Fibroblast of lung (primary cell): Measurements from ENCODE around the gene DGLUCY. TPM values are rescaled to one million over a fixed set of nuclear protein-coding genes. Genes with fewer than 3 reads are reported as not detected.

ENCODE experiments used
- DNase-seq, 2 donors: peaks; one replicate each; pipeline versions ENCODE4 v3.0.0 to v3.0.0-alpha.2; 2010; ENCODE audit warnings: low read depth in 2 of 2
- H2AFZ ChIP-seq: 2 replicates; pipeline ENCODE4 v1.5.1; 2012; ENCODE audit warnings: low read length, control low read depth, inconsistent platforms
- H3K27ac ChIP-seq: 2 replicates; pipeline ENCODE4 v1.5.1; 2011; ENCODE audit warnings: low read length, control low read depth; ENCODE audit not compliant: insufficient read depth
- H3K27me3 ChIP-seq: 2 replicates; pipeline ENCODE4 v1.5.1; 2011; ENCODE audit warnings: mild to moderate bottlenecking, low read length; ENCODE audit not compliant: control insufficient read depth, insufficient read depth
- H3K36me3 ChIP-seq: 2 replicates; pipeline ENCODE4 v1.5.1; 2011; ENCODE audit warnings: low read length; ENCODE audit not compliant: control insufficient read depth, insufficient read depth
- H3K4me1 ChIP-seq: 2 replicates; pipeline ENCODE4 v1.5.1; 2011; ENCODE audit warnings: low read length; ENCODE audit not compliant: control insufficient read depth, insufficient read depth; ENCODE audit errors: extremely low read depth
- H3K4me2 ChIP-seq: 2 replicates; pipeline ENCODE4 v1.5.1; 2011; ENCODE audit warnings: low read length, control low read depth; ENCODE audit not compliant: insufficient read depth; ENCODE audit errors: extremely low read depth
- H3K4me3 ChIP-seq, 4 experiments: fragments of 200-600 bp in 1 of 4; sonication (generic) in 1 of 4; replicated peaks in 1 of 4; 2 replicates each; pipeline ENCODE4 v1.5.1; 2011 to 2016; ENCODE audit warnings: low read length in 4 of 4, low read depth in 3 of 4, mild to moderate bottlenecking in 3 of 4, control low read depth in 2 of 4, inconsistent platforms in 1 of 4, mixed read lengths in 1 of 4; ENCODE audit not compliant: insufficient read depth in 1 of 4; ENCODE audit errors: control extremely low read depth in 1 of 4
- H3K79me2 ChIP-seq: 2 replicates; pipeline ENCODE4 v1.5.1; 2012; ENCODE audit warnings: mild to moderate bottlenecking, low read length, inconsistent platforms; ENCODE audit not compliant: control insufficient read depth, insufficient read depth
- H3K9ac ChIP-seq: 2 replicates; pipeline ENCODE4 v1.5.1; 2011; ENCODE audit warnings: mild to moderate bottlenecking, low read length, control low read depth; ENCODE audit not compliant: insufficient read depth
- H3K9me3 ChIP-seq: 2 replicates; pipeline ENCODE4 v1.5.1; 2012; ENCODE audit warnings: low read depth, low read length; ENCODE audit not compliant: control insufficient read depth, insufficient read depth
- H4K20me1 ChIP-seq: 2 replicates; pipeline ENCODE4 v1.5.1; 2011; ENCODE audit warnings: low read length; ENCODE audit not compliant: control insufficient read depth, insufficient read depth; ENCODE audit errors: extremely low read depth
- CTCF ChIP-seq, 2 donors: IDR thresholded peaks in 1 of 2; conservative IDR thresholded peaks in 1 of 2; 1 replicate in 1 of 2; 2 replicates in 1 of 2; pipeline ENCODE4 v1.5.1; 2011 to 2012; ENCODE audit warnings: low read length in 2 of 2, control low read depth in 1 of 2, inconsistent platforms in 1 of 2, low read depth in 1 of 2, mild to moderate bottlenecking in 1 of 2
- EZH2 ChIP-seq: IDR thresholded peaks from 2 replicates; pipeline ENCODE4 v1.5.1; 2012; ENCODE audit warnings: low read length, control low read depth, mild to moderate bottlenecking; ENCODE audit errors: missing control alignments
- polyA plus RNA-seq, 2 donors: library from polyadenylated mRNA; depleted of rRNA in 1 of 2; stranded (reverse) in 1 of 2; unstranded in 1 of 2; fragments of >200 nt; gene quantifications; 2 replicates each; pipeline ENCODE4 v1.2.1, GENCODE V29; 2011 to 2012; ENCODE audit warnings: missing spikeins in 1 of 2
- total RNA-seq: library from RNA; depleted of rRNA; stranded (reverse); fragments of >200 nt; gene quantifications from 2 replicates; pipeline ENCODE4 v1.2.1, GENCODE V29; 2014

DGLUCY gene
- total and polyA plus RNA-seq, 2 donors (not counting 1 experiment from before 2014, with no cell fraction given), result 26.7 to 62.1 TPM

- no peaks in the 10 kb centered on the region for H3K4me1 ChIP-seq
- no peaks in the 10 kb centered on the region for H3K79me2 ChIP-seq
- no peak overlapping the region for H3K9ac ChIP-seq
These were observed 147.2 kb downstream of the DGLUCY start for GRCh38 chr14:91261115-91261514.

GRCh38 chr14:91261986-91262549, 148.2 kb downstream of the DGLUCY start:
- H4K20me1 ChIP-seq, result no peaks in the 10 kb centered on the region
- no peak overlapping the region for H3K9ac ChIP-seq
- no peaks in the 10 kb centered on the region for H3K36me3 ChIP-seq
- H3K4me3 ChIP-seq, result no peak overlapping the region
- H3K27me3 ChIP-seq, result no peaks in the 10 kb centered on the region
- no peaks in the 10 kb centered on the region for H3K4me1 ChIP-seq
- no peak overlapping the region for H3K27ac ChIP-seq
- no peaks in the 10 kb centered on the region for H3K9me3 ChIP-seq
- no peaks in the 10 kb centered on the region for H3K79me2 ChIP-seq
- no peak overlapping the region for H3K4me2 ChIP-seq
- H2AFZ ChIP-seq, result no peak overlapping the region
- no peak for DNase-seq
- TF ChIP-seq EZH2, result no peak
- TF ChIP-seq CTCF (conservative IDR thresholded peaks at IDR 0.05 in 1 of 2, IDR thresholded peaks at IDR 0.05 in 1 of 2; ENCODE audit: low read depth in 1 of 2, low read length in 2 of 2), result no peak

More at GRCh38 chr14:91261115-91261514, 147.2 kb downstream of the DGLUCY start:
- no peaks in the 10 kb centered on the region for H4K20me1 ChIP-seq
- H3K27ac ChIP-seq, result no peak overlapping the region
- TF ChIP-seq EZH2, result no peak
- TF ChIP-seq CTCF (conservative IDR thresholded peaks at IDR 0.05 in 1 of 2, IDR thresholded peaks at IDR 0.05 in 1 of 2; ENCODE audit: low read depth in 1 of 2, low read length in 2 of 2), result no peak
- DNase-seq, result no peak
- no peaks in the 10 kb centered on the region for H3K9me3 ChIP-seq
- H3K4me2 ChIP-seq, result no peak overlapping the region
- H3K4me3 ChIP-seq, result no peak overlapping the region
- H3K27me3 ChIP-seq, result no peaks in the 10 kb centered on the region
- H3K36me3 ChIP-seq, result no peaks in the 10 kb centered on the region
- no peak overlapping the region for H2AFZ ChIP-seq

- DNase-seq, result no peak
- TF ChIP-seq EZH2 (no peak), CTCF (conservative IDR thresholded peaks at IDR 0.05 in 1 of 2, IDR thresholded peaks at IDR 0.05 in 1 of 2; ENCODE audit: low read depth in 1 of 2, low read length in 2 of 2) (no peak)
- H3K9ac ChIP-seq, result no peak overlapping the region
These were observed 149.5 kb downstream of the DGLUCY start for GRCh38 chr14:91263329-91263728.

More at GRCh38 chr14:91263329-91263728, 149.5 kb downstream of the DGLUCY start:
- Histone ChIP-seq H3K79me2 (no peaks in the 10 kb centered on the region), H2AFZ (no peak overlapping the region), H3K36me3 (no peaks in the 10 kb centered on the region), H3K27ac (no peak overlapping the region), H3K4me1 (no peaks in the 10 kb centered on the region), H3K27me3 (no peaks in the 10 kb centered on the region), H4K20me1 (no peaks in the 10 kb centered on the region), H3K4me2 (no peak overlapping the region), H3K9me3 (no peaks in the 10 kb centered on the region), H3K4me3 (no peak overlapping the region)
